Measurements from ENCODE around the gene RNPEPL1.
"Not testable (repeated sequence)": the region's sequence is repeated elsewhere in the genome, so short reads cannot be mapped to it uniquely, and the experiment has no call there.

Gene RNPEPL1

DNA sequence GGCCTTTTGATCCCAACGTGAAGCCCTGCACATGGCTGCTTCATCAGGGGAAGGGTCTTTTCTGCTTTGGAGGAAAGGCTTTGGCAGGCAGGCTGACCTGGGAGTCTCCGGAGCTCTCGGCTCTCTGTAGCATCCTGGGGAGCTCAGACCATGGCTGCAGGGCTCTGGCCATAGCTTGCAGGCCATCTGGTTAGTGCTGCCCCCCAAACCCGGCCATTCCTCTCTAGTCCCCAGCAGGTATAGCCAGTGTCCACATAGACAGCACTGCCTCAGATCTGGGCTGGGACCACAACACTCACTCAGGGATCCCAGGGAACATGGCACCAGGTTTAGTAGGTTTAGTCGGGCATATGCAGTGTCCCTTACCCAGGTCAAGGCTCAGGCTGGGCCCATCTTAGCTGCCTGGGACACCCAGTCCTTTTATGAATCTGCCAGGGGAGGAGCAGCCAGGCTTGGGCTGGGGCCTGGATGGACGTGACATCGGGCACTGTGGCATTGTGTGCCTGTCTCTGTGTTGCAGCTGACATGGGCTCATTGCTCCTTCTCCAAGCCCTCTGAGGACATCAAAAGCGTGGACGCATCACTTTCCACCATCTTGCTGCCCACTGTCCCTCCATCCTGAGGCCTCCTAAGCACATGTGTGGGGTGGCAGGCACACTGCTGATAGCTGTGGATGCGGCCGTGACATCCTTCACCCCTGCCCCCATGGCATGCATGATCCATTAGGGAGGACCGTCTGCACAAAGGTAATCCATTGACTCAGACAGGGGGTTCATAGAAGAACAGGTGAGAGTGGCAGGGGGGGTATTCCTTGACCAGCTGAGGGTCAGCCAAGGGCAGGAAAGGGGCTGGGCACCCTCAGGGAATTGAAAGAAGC is 37.8 kb downstream of the RNPEPL1 start:
- DNase-seq = no peak

DNA sequence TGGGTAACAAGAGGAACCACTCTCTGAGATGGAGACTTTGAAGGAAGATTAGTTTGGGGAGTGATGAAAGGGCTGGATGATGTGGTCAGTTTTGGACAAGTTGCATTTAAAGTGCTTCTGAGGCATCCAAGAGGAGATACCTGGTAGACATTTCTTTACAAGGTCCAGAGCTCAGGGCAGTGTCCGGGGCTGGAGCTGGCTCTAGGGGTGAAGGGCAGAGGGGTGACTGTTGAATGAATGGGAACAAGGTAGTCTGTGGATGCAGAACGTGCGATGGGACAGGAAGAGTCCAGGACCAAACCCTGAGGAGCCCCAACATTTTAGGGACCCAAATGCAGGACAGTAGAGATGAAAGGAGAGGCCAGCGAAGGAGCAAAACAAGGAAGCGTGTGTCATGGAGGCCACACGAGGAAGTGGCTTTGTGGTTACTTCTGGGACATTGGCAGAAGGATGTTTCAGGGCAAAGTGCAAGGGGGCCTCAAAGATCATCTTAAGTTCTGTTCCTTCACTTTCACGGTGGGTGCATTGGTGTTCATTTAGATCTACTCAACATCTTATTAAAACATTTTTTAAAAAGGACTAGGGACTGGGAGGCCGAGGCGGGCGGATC is 43.4 kb downstream of the RNPEPL1 start:
- no peak for DNase-seq

GRCh38 chr2:240613781-240614180 is 45.5 kb downstream of the RNPEPL1 start:
- DNase-seq = no peak

- DNase-seq = no peak
Measured at GRCh38 chr2:240614391-240614790, 46.1 kb downstream of the RNPEPL1 start.

GRCh38 chr2:240615396-240615795 is 47.1 kb downstream of the RNPEPL1 start:
- DNase-seq = no peak

DNA sequence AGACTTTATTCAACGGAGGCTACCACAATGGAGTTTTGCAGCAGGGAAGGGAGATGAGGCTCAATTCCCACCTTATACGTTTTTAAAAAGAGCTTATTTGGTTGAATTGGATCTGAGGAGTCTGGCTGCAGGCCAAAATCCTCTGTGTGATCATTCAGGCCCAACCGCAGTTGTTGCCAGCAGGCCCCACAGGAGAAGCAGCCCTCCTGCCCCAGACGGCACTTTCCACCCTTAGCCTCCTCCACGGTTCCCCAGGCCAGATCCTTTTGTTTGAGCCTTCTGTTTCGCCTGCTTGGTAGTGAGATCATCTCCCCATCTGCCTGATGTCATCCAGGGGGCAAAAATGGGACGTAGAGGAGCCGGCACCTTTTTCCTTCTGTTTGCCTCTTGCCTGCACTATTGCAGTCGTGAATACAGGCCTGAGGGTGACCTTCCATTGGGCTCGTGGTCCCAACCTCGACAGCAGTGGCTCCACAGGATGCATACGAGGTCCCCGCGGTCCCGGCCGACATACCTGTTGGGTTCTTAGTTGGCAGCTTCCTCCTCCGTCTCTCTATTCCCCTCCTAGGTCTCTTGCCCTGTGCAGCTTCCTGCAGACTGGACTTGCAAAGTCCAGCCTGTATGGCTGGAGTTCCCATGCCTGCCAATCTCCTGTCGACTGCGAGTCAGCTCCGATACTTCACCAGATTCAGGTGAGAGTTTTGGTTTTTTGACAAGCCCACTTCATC is 47.7 kb downstream of the RNPEPL1 start:
- DNase-seq = no peak

DNA sequence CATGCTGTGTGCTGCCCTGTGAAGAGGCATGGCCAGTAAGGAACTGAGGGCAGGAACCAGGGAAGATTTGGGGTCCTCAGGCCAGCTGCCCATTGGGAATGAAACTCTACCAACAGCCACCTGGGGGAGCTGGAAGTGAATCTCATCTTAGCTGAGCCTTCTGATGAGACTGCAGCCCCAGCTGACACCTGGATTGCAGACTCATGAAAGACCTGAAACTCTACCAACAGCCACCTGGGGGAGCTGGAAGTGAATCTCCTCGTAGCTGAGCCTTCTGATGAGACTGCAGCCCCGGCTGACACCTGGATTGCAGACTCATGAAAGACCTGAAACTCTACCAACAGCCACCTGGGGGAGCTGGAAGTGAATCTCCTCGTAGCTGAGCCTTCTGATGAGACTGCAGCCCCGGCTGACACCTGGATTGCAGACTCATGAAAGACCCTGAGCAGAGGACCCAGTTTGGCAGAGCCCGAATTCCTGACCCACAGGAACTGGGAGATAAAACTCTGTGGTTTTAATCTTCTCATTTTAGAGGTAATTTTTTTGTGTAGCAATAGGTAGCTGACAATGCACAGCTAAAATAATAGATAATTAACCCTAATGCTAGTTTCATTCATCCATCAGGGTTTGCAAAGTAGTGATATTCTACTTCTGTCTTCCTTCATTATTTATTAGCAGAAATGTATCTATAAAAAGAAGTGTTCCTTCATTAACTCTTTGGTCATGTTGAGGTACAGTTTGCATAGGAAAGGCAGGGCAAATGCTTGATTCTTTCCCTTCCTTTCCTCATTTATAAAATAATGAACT is 48.8 kb downstream of the RNPEPL1 start:
- DNase-seq = not testable (repeated sequence)

DNA sequence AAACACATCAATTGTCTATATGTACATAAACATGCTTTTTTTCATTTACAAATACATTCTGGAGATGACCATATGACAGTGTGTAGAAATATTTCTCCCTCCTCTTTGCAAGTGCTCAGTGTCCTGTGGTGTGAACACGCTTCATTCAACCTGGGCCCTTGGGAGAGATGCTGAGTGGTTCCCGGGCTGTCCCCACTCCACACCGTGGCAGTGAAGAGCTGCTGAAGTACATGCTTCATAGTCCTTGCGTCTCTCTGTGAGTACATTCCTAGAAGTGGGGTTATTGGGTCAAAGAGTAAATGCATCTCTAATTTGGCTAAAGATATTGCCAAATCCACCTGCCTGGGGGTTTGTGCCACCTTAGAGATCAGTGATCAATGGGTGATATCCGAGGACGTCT is 50.5 kb downstream of the RNPEPL1 start:
- no peak for DNase-seq

DNA sequence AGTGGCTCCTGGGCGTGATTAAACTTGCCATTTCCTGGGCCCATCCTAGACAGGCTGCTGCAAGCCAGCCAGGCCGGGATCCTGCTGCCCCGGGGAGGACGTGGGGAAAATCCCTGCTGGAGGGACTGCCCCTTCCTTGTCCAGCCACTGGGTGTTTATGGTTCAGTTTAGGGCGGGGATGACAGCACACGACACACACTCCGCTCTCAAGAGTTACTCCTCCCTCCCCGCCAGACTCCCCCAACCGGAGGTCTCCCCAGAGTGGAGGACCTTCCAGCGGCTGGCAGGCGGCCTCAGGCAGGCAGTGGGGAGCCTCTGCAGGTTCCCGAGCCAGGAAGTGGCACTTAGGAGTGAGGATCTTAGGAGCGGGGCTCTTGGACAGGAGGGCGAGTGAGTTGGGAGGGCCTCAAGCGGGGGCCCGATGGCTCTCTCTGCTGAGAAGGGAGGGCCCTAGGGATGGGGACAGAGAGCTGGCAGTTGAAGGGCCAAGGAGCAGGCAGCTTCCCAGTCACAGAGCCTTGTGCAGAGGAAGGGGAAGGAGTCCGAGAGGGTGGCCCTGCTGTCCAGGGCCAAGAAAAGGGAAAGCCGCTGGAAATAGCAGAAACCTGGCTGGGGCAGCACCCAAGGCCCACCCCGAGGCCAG is 51.3 kb downstream of the RNPEPL1 start:
- no peak for DNase-seq

- DNase-seq = no peak
Measured at GRCh38 chr2:240620149-240620731, 52.0 kb downstream of the RNPEPL1 start.

- DNase-seq = no peak
Measured at GRCh38 chr2:240620859-240621258, 52.6 kb downstream of the RNPEPL1 start.

GRCh38 chr2:240622060-240622411 is 53.8 kb downstream of the RNPEPL1 start:
- no peak for DNase-seq

- no peak for DNase-seq
Measured at GRCh38 chr2:240622531-240623235, 54.4 kb downstream of the RNPEPL1 start.

GRCh38 chr2:240623531-240624010 is 55.3 kb downstream of the RNPEPL1 start:
- no peak for DNase-seq

DNA sequence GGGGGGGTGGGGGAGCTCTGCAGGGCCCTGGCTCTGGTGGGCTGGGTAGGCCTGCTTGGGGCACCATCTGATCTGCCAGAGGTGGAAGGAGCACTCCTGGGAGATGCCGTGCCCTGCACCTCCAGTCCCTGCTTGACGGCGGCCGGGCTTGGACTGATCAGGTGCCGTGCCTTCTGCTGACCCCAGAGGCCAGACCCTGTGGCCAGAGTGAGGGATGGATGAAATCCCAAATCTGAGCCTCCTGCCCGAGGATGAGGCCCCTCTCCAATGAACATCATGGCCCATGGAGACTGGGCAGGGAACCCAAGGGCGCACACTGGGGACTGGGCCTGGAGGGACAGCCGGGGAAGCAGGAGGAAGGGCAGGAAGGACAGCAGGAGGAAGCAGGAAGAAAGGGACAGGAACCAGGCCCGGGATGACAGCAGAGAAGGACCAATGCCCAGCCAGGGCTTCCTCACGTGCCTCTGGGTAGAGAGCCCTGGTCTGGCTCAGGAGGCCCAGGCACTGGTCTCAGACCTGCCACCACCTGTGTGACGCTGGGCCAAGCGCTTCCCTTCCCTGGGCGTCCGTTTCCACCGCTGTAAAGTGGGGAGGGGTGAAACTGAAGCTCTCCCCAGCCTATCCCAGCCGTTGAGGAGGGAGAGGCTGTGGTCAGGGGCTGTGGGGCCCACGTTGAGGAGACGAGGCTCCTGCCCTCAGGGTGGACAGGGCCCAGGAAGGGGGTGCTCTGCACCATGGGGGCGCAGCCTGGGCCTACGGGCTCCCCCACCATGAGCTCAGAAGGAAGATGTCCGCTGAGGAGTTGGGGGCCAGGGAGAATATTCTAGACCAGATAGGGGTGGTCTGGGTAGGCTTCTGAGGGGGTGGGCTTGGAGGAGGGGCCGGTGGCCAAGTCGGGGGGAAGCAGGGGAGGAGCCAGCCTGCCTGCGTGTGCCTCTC is 56.0 kb downstream of the RNPEPL1 start:
- DNase-seq = no peak

- no peak for DNase-seq
Measured at GRCh38 chr2:240624950-240625621, 56.8 kb downstream of the RNPEPL1 start, which contains the start of gene GPR35. TSS of gene GPR35 (plus strand) at chr2:240625480. CDS start at chr2:240629953, 4,473 bp downstream.

DNA sequence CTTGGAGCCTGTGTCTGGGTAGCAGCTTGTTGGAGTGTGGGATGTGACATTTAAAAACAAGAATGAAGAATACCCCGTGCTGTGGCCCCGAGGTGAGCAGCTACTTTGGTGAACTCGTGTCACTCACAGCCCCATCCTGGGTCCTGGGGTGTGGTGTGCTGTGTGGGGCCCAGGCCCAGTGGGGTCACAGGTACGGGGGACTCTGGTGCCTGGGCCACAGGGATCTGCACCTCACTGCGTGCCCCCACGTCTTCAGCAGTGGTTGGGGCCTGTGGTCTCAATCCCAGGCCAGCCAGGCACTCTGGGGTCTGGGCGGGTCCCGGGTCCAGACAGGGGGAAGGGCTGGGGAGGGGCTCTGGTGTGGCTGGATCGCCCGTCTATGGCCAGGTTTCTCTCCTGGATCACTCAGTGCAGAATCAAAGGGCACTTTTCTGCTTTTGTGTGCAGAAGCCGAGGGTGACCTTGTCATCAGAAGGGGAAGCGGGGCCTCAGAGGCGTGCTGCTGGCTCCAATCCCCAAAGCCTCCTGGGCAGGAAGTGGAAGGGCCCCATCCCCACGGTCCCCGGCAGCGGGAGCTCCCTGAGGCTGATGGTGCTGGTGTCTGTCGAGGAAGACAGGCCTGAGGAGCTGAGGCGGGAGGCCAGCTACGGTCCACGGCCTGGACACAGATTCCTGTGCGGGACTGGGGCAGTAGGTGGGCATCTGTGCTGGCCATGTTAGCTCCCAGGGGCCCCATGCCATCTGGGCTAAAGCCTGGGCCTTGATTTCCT is 58.4 kb downstream of the RNPEPL1 start:
- DNase-seq = no peak

DNA sequence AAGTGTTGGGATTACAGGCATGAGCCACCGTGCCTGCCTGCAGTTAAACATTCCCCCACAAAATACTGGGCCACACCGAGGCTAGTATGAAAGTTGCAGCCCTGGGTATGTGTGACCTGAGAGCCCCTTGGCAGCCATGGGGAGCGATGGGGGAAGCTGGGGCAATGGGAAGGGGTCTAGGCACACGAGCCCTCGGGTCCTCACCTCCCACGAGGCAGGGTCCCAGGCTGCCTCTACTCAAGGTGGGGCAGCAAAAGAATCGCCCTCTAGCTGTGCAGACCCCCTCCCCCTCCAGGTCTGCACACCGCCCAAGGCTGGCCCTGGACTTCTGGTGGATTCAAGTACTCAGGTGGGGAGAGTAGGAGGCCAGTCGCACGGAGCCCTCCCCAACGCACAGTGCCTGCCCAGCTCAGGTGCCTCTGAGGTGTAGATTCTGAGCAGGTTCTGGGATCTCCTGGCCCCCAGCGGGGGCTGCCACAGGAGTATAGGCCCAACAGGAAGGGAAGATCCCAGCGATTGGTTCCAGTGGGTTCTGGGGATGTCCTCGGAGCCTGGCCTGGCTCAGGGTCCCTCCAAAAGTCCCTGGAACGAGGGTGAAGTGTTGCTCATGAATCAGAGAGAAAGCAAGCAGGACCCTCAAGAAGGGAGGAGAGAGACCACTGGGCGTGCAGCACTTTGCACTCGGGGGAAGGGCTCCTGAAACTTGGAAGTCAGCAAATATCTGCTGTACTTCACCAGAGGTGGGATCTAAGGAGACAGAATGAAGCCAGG is 59.6 kb downstream of the RNPEPL1 start:
- no peak for DNase-seq

All from NCI-H2081 treated with DMSO at 0.1 percent for 48 hours (cell line).